ENCODE results near the gene PLCH2. TPM values are rescaled to one million over a fixed set of nuclear protein-coding genes. Genes with fewer than 3 reads are reported as not detected.

The PLCH2 gene
- total and polyA plus RNA-seq, 2 donors (not counting 1 experiment from before 2014, with no cell fraction given): 20.0 to 34.9 TPM

- Histone ChIP-seq H3K27me3 (replicated peaks in 1 of 4; ENCODE audit: control extremely low read depth in 1 of 4, control insufficient read depth in 3 of 4, insufficient read depth in 4 of 4, low read length in 3 of 4) (no peaks in the 10 kb centered on the region), H3K9ac (ENCODE audit: low read length) (no peak overlapping the region), H3K36me3 (replicated peaks in 1 of 2; ENCODE audit: control extremely low read depth in 1 of 2, control insufficient read depth in 1 of 2, extremely low read depth in 1 of 2, insufficient read depth in 2 of 2, low read length in 1 of 2) (no peaks in the 10 kb centered on the region), H4K20me1 (ENCODE audit: control insufficient read depth, insufficient read depth, low read length, poor library complexity, severe bottlenecking) (no peaks in the 10 kb centered on the region), H3K4me1 (ENCODE audit: control insufficient read depth in 2 of 2, insufficient read depth in 2 of 2, low read length in 2 of 2) (no peaks in the 10 kb centered on the region), H3K4me3 (ENCODE audit: control extremely low read depth in 1 of 5, extremely low read depth in 1 of 5, insufficient read depth in 1 of 5, low read depth in 2 of 5, low read length in 4 of 5) (no peak overlapping the region), H3K9me3 (ENCODE audit: control extremely low read depth in 1 of 3, control insufficient read depth in 2 of 3, insufficient read depth in 1 of 3, low read length in 2 of 3) (no peaks in the 10 kb centered on the region), H3K27ac (ENCODE audit: low read length in 2 of 2) (no peak overlapping the region), H2AFZ (ENCODE audit: insufficient read depth, low read depth, low read length, poor library complexity, severe bottlenecking) (no peak overlapping the region), H3K4me2 (replicated peaks; ENCODE audit: low read depth, low read length, poor library complexity, severe bottlenecking) (no peak overlapping the region), H3K79me2 (ENCODE audit: control insufficient read depth, insufficient read depth, low read length) (no peaks in the 10 kb centered on the region)
- ChIA-PET POLR2A (no interaction called here), CTCF (no interaction called here)
- WGBS (ENCODE audit: insufficient coverage): 80% methylated on average over 10 of the region's 10 CpGs
- intact Hi-C loops (cut with micrococcal nuclease): no loop called here
- DNase-seq (no peak), ATAC-seq (ENCODE audit: low read depth) (no peak)
- Mint-ChIP-seq H3K27ac (no peak overlapping the region), H3K27me3 (peaks cover 4% of the 10 kb centered on the region), H3K9me3 (ENCODE audit: insufficient read depth) (no peaks in the 10 kb centered on the region), H3K4me1 (no peaks in the 10 kb centered on the region), H3K4me3 (no peak overlapping the region)
- TF ChIP-seq CTCF (IDR thresholded peaks at IDR 0.05) (no peak), EZH2 (IDR thresholded peaks at IDR 0.05; ENCODE audit: borderline replicate concordance, insufficient read depth, low read depth, low read length, poor library complexity, severe bottlenecking) (no peak)
These were observed 21.9 kb upstream of the PLCH2 start for GRCh38 chr1:2454227-2454626.

DNA sequence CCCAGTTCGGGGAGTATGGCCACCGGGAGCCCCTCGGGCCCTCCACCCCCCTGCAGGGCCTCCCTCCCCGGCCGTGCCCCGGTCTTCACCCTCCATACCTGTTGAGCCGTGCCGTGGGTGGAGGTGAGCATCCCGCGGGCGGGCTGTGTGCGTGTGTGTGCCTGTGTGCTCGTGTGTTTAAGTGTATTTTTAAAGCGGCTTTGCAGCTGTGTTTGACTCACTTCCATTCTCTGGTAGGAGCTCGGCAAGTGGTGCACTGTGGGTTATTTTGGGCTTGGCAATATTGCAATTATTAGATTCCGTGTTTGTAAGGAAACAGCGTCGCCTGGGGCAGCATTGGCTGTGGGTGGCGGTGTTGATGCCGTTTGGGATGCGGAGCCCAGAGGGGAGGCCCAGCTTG, 20.3 kb upstream of the PLCH2 start:
- Mint-ChIP-seq H3K27ac (no peak overlapping the region), H3K4me1 (no peaks in the 10 kb centered on the region), H3K4me3 (no peak overlapping the region), H3K27me3 (peaks cover 4% of the 10 kb centered on the region), H3K9me3 (ENCODE audit: insufficient read depth) (no peaks in the 10 kb centered on the region)
- H3K9ac ChIP-seq (ENCODE audit: low read length): no peak overlapping the region
- H3K27me3 ChIP-seq (replicated peaks in 1 of 4; ENCODE audit: control extremely low read depth in 1 of 4, control insufficient read depth in 3 of 4, insufficient read depth in 4 of 4, low read length in 3 of 4): peaks cover 0 to 2% (median 0%) of the 10 kb centered on the region in 4 experiments
- H3K36me3 ChIP-seq (replicated peaks in 1 of 2; ENCODE audit: control extremely low read depth in 1 of 2, control insufficient read depth in 1 of 2, extremely low read depth in 1 of 2, insufficient read depth in 2 of 2, low read length in 1 of 2): no peaks in the 10 kb centered on the region
- ChIA-PET CTCF (no interaction called here), POLR2A (no interaction called here)
- 68% methylated on average over 11 of the region's 21 CpGs for WGBS (ENCODE audit: insufficient coverage)
- TF ChIP-seq CTCF (IDR thresholded peaks at IDR 0.05): no peak
- no peak for TF ChIP-seq EZH2 (IDR thresholded peaks at IDR 0.05; ENCODE audit: borderline replicate concordance, insufficient read depth, low read depth, low read length, poor library complexity, severe bottlenecking)
- intact Hi-C loops (cut with micrococcal nuclease): no loop called here
- no peak overlapping the region for H2AFZ ChIP-seq (ENCODE audit: insufficient read depth, low read depth, low read length, poor library complexity, severe bottlenecking)
- no peaks in the 10 kb centered on the region for H3K4me1 ChIP-seq (ENCODE audit: control insufficient read depth in 2 of 2, insufficient read depth in 2 of 2, low read length in 2 of 2)
- no peaks in the 10 kb centered on the region for H3K9me3 ChIP-seq (ENCODE audit: control extremely low read depth in 1 of 3, control insufficient read depth in 2 of 3, insufficient read depth in 1 of 3, low read length in 2 of 3)
- ATAC-seq (ENCODE audit: low read depth) (no peak), DNase-seq (no peak)
- no peak overlapping the region for H3K27ac ChIP-seq (ENCODE audit: low read length in 2 of 2)
- no peak overlapping the region for H3K4me3 ChIP-seq (ENCODE audit: control extremely low read depth in 1 of 5, extremely low read depth in 1 of 5, insufficient read depth in 1 of 5, low read depth in 2 of 5, low read length in 4 of 5)
- H3K4me2 ChIP-seq (replicated peaks; ENCODE audit: low read depth, low read length, poor library complexity, severe bottlenecking): no peak overlapping the region
- no peaks in the 10 kb centered on the region for H3K79me2 ChIP-seq (ENCODE audit: control insufficient read depth, insufficient read depth, low read length)
- no peaks in the 10 kb centered on the region for H4K20me1 ChIP-seq (ENCODE audit: control insufficient read depth, insufficient read depth, low read length, poor library complexity, severe bottlenecking)

All from B cell (primary cell).